ENCODE data around the gene ABL1.

Gene ABL1

GRCh38 chr9:130842545-130842944 lies 7.5 kb downstream of the ABL1 start:
- H3K9me3 ChIP-seq = no peaks in the 10 kb centered on the region
- no peak for DNase-seq
- H3K27me3 ChIP-seq = no peaks in the 10 kb centered on the region
- no peak overlapping the region for H3K4me3 ChIP-seq (ENCODE audit: low read depth, low read length)
- peaks cover 24% of the 10 kb centered on the region for H3K4me1 ChIP-seq
- H3K36me3 ChIP-seq = no peaks in the 10 kb centered on the region
- TF ChIP-seq CTCF (IDR thresholded peaks at IDR 0.05; ENCODE audit: low read depth, low read length) = no peak

GRCh38 chr9:130843049-130843908 lies 8.2 kb downstream of the ABL1 start:
- no peaks in the 10 kb centered on the region for H3K27me3 ChIP-seq
- no peak for TF ChIP-seq CTCF (IDR thresholded peaks at IDR 0.05; ENCODE audit: low read depth, low read length)
- no peaks in the 10 kb centered on the region for H3K9me3 ChIP-seq
- H3K36me3 ChIP-seq = no peaks in the 10 kb centered on the region
- H3K4me3 ChIP-seq (ENCODE audit: low read depth, low read length) = no peak overlapping the region
- H3K4me1 ChIP-seq = peaks cover 24% of the 10 kb centered on the region
- no peak for DNase-seq

- no peak for TF ChIP-seq CTCF (IDR thresholded peaks at IDR 0.05; ENCODE audit: low read depth, low read length)
- H3K9me3 ChIP-seq = no peaks in the 10 kb centered on the region
- H3K36me3 ChIP-seq = no peaks in the 10 kb centered on the region
- DNase-seq = no peak
- H3K27me3 ChIP-seq = no peaks in the 10 kb centered on the region
- no peak overlapping the region for H3K4me3 ChIP-seq (ENCODE audit: low read depth, low read length)
- peaks cover 24% of the 10 kb centered on the region for H3K4me1 ChIP-seq
Observed at GRCh38 chr9:130844044-130844451, 9.0 kb downstream of the ABL1 start.

GRCh38 chr9:130845254-130845653 lies 10.2 kb downstream of the ABL1 start:
- no peaks in the 10 kb centered on the region for H3K27me3 ChIP-seq
- no peaks in the 10 kb centered on the region for H3K9me3 ChIP-seq
- TF ChIP-seq CTCF (IDR thresholded peaks at IDR 0.05; ENCODE audit: low read depth, low read length) = no peak
- no peak for DNase-seq
- no peak overlapping the region for H3K4me3 ChIP-seq (ENCODE audit: low read depth, low read length)
- no peaks in the 10 kb centered on the region for H3K36me3 ChIP-seq
- H3K4me1 ChIP-seq = peaks cover 24% of the 10 kb centered on the region

GRCh38 chr9:130845901-130846481 lies 10.9 kb downstream of the ABL1 start:
- Histone ChIP-seq H3K27me3 (no peaks in the 10 kb centered on the region), H3K36me3 (no peaks in the 10 kb centered on the region), H3K4me1 (peaks cover 24% of the 10 kb centered on the region), H3K9me3 (no peaks in the 10 kb centered on the region), H3K4me3 (ENCODE audit: low read depth, low read length) (no peak overlapping the region)
- no peak for DNase-seq
- no peak for TF ChIP-seq CTCF (IDR thresholded peaks at IDR 0.05; ENCODE audit: low read depth, low read length)

Data from BE2C (cell line).